Cardiac fibroblast (primary cell): ENCODE measurements around the gene HCFC1R1.

Experiments used
- DNase-seq, 2 donors: peaks; one replicate each; pipeline versions ENCODE4 v3.0.0 to v3.0.0-alpha.2; 2010; ENCODE audit warnings: low read depth in 2 of 2
- H3K4me3 ChIP-seq, 2 donors: replicated peaks in 1 of 2; 1 replicate in 1 of 2; 2 replicates in 1 of 2; pipeline ENCODE4 v1.5.1; 2011; ENCODE audit warnings: low read depth in 2 of 2, low read length in 2 of 2, mild to moderate bottlenecking in 2 of 2, moderate library complexity in 1 of 2
- CTCF ChIP-seq: IDR thresholded peaks from one replicate; pipeline ENCODE4 v1.5.1; 2011; ENCODE audit warnings: low read depth, mild to moderate bottlenecking, low read length, inconsistent platforms

The HCFC1R1 gene

GRCh38 chr16:2990891-2991290 lies 32.9 kb downstream of the HCFC1R1 start:
- TF ChIP-seq CTCF, result no peak
- no peak for DNase-seq
- H3K4me3 ChIP-seq, result no peak overlapping the region

- no peak for TF ChIP-seq CTCF
- H3K4me3 ChIP-seq, result no peak overlapping the region
- no peak for DNase-seq
Observed at GRCh38 chr16:2988590-2989099, 35.1 kb downstream of the HCFC1R1 start.

- DNase-seq, result no peak
- TF ChIP-seq CTCF, result no peak
- no peak overlapping the region for H3K4me3 ChIP-seq
Observed at GRCh38 chr16:2987833-2988232, 35.9 kb downstream of the HCFC1R1 start.

- no peak for DNase-seq
- no peak overlapping the region for H3K4me3 ChIP-seq
- TF ChIP-seq CTCF, result no peak
Observed at GRCh38 chr16:2987286-2987685, 36.5 kb downstream of the HCFC1R1 start.

GRCh38 chr16:2986623-2987188 lies 37.0 kb downstream of the HCFC1R1 start:
- TF ChIP-seq CTCF, result no peak
- H3K4me3 ChIP-seq, result no peak overlapping the region
- DNase-seq, result no peak

- no peak overlapping the region for H3K4me3 ChIP-seq
- no peak for DNase-seq
- TF ChIP-seq CTCF, result no peak
Observed at GRCh38 chr16:2985893-2986355, 37.8 kb downstream of the HCFC1R1 start.

- no peak for DNase-seq
- no peak for TF ChIP-seq CTCF
- H3K4me3 ChIP-seq, result no peak overlapping the region
Observed at GRCh38 chr16:2985462-2985861, 38.3 kb downstream of the HCFC1R1 start.
